ENCODE data around the gene PCF11. TPM values are rescaled to one million over a fixed set of nuclear protein-coding genes. Genes with fewer than 3 reads are reported as not detected.
A peak's percentile ranks its signal among the peaks of the same experiment; 100 is the strongest.

The PCF11 gene
- total RNA-seq, 1 experiment from 2014 or later = 52.9 TPM

DNA sequence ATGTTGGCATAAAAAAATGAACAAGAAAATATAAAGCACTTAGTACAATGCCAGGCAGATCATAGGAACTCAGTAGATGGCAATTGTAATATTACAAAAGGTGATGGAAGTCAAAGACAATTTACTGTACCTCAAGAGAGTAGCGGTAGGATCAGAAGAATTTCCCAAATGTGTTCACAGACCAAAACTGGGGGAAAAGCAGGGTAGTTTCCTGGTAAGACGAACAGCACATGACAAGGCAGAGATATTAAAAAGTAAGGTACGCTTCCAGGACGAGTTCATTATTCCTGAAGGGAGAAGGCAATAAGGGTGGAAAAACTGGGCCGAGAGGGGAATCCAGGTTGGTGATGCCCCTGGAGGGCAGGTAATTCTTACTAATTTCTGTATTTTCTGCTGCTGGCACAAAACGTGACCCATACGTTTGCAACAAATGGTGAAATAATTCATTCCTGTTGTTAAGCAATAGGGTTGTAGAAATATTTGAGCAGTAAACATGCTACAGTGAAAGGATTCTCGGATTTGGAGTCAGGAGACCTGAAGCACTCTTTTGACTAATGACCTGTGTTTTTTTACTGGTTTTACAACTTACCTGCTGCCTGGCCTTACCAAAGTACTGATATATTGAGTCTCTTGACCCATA, 35.8 kb downstream of the PCF11 start:
- no peak for DNase-seq
- ChIA-PET CTCF (no interaction called here), POLR2A (ENCODE audit: unreplicated experiment) (interaction anchor here (0.8 kb wide), 1 partner anchor 37 kb away, joined by 8 read pairs; no protein-coding TSS in a partner anchor)
- no peaks in the 10 kb centered on the region for H4K20me1 ChIP-seq (ENCODE audit: insufficient read depth)
- H3K36me3 ChIP-seq (ENCODE audit: low read depth) = peaks cover 23% of the 10 kb centered on the region
- H3K9me3 ChIP-seq (ENCODE audit: insufficient read depth, low read depth) = no peaks in the 10 kb centered on the region
- H3K4me3 ChIP-seq = peak overlapping the region; percentile 72
- peaks cover 39% of the 10 kb centered on the region; the same call in 1 of the 2 replicates for H3F3A ChIP-seq (ENCODE audit: insufficient read depth, low read depth)
- peak overlapping the region; percentile 87 for H2AFZ ChIP-seq
- intact Hi-C loops (cut with micrococcal nuclease; ENCODE audit: unreplicated experiment) = loop anchor here (1.0 to 10.0 kb wide), 4 partner anchors 32 to 292 kb away; partner anchors contain the start of genes CCDC90B, DDIAS, PRCP and RAB30
- H3K4me1 ChIP-seq (replicated peaks; ENCODE audit: insufficient read depth) = peaks cover 32% of the 10 kb centered on the region
- TF ChIP-seq EZH2 (IDR thresholded peaks at IDR 0.05; ENCODE audit: low read depth) = no peak
- TF ChIP-seq, protein P1, sequence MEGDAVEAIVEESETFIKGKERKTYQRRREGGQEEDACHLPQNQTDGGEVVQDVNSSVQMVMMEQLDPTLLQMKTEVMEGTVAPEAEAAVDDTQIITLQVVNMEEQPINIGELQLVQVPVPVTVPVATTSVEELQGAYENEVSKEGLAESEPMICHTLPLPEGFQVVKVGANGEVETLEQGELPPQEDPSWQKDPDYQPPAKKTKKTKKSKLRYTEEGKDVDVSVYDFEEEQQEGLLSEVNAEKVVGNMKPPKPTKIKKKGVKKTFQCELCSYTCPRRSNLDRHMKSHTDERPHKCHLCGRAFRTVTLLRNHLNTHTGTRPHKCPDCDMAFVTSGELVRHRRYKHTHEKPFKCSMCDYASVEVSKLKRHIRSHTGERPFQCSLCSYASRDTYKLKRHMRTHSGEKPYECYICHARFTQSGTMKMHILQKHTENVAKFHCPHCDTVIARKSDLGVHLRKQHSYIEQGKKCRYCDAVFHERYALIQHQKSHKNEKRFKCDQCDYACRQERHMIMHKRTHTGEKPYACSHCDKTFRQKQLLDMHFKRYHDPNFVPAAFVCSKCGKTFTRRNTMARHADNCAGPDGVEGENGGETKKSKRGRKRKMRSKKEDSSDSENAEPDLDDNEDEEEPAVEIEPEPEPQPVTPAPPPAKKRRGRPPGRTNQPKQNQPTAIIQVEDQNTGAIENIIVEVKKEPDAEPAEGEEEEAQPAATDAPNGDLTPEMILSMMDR (conservative IDR thresholded peaks at IDR 0.05) = no peak
- H3K79me2 ChIP-seq (ENCODE audit: low read depth) = peaks cover 43% of the 10 kb centered on the region
- no peaks in the 10 kb centered on the region for H3K27me3 ChIP-seq (ENCODE audit: insufficient read depth, low read depth)
- no TSS peak for BruUV-seq (replicated peaks)
- no peaks in the 10 kb centered on the region for H3K9me2 ChIP-seq (ENCODE audit: insufficient read depth)
- peak overlapping the region; percentile 42 for H3K27ac ChIP-seq
- peak overlapping the region; percentile 93 for H3K4me2 ChIP-seq

DNA sequence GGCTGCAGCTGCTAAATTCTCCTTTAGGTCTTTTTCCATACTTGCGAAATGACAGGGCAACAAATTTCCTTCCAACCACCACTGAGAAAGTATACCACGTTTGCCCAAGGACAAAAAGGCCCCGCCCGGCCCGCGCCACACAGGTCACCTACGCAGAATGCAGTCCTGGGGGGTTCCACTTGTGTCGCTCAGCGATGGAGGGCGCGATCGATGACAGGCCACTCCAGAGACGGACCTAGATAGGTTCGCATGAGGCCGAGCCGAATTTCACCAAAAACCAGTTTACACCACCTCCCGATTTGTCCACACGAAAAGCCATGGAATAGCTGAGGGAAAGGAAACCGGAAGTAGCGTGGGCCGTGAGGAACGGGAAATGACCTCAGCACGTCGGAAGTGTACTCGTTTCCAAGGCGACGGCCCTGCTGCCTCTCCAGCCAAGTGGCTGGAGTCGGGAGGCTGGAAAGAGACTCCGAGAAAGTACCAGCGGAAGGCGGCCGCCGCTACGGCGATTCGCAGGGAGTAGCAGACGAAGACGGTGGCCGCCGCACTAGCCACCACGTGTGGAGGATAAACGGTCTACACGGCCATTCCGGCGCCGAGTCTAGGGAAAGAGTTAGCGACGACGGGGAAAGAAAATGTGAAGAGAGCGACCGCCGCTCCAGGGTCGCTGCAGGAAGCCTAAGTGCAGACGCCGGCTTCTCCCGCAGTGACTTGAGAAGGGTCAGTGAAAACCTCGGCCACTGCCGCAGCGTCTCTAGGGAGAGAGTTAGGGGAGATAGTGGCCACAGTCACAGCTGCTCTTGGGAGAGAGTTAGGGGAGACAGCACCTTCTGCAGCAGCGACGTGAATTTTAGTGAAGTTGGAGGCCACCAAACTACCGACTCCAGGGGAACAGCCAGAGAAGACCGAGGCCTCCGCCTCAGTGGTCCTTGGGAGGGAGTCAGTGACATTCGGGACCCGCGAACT, 36.7 kb downstream of the PCF11 start, which contains the start of gene ANKRD42:
Gene ANKRD42, plus strand, starts transcription at position 398 of the 966 bp plus-strand sequence. CDS start 959 bp downstream, outside the sequence.
- TF ChIP-seq, protein P1 (conservative IDR thresholded peaks at IDR 0.05) = no peak
- TF ChIP-seq EZH2 (IDR thresholded peaks at IDR 0.05; ENCODE audit: low read depth) = no peak
- Histone ChIP-seq H2AFZ (peak within 1 kb of the TSS; percentile 87), H3K27me3 (ENCODE audit: insufficient read depth, low read depth) (no peaks in the 10 kb centered on the region), H3F3A (ENCODE audit: insufficient read depth, low read depth) (peaks cover 33% of the 10 kb centered on the region; the same call in 1 of the 2 replicates), H3K9me3 (ENCODE audit: insufficient read depth, low read depth) (no peaks in the 10 kb centered on the region), H3K36me3 (ENCODE audit: low read depth) (peaks cover 23% of the 10 kb centered on the region), H4K20me1 (ENCODE audit: insufficient read depth) (no peaks in the 10 kb centered on the region), H3K4me3 (peak within 1 kb of the TSS; percentile 72), H3K79me2 (ENCODE audit: low read depth) (peaks cover 43% of the 10 kb centered on the region), H3K9me2 (ENCODE audit: insufficient read depth) (no peaks in the 10 kb centered on the region), H3K4me2 (peak within 1 kb of the TSS; percentile 93), H3K27ac (peak within 1 kb of the TSS; percentile 42), H3K4me1 (replicated peaks; ENCODE audit: insufficient read depth) (peaks cover 32% of the 10 kb centered on the region)
- DNase-seq = peak; percentile 87 to 96
- ChIA-PET CTCF (no interaction called here), POLR2A (ENCODE audit: unreplicated experiment) (interaction anchor here (0.6 to 0.8 kb wide), 3 partner anchors 38 to 120 kb away, joined by 5 to 8 read pairs (median 6); partner anchors contain the start of gene CCDC90B)
- BruUV-seq (replicated peaks) = TSS peak; percentile 51
- intact Hi-C loops (cut with micrococcal nuclease; ENCODE audit: unreplicated experiment) = loop anchor here (1.0 to 10.0 kb wide), 4 partner anchors 33 to 293 kb away; partner anchors contain the start of genes CCDC90B, DDIAS, PRCP and RAB30

Measured in PC-9 (cell line).